ENCODE results near the gene FARP1.

FARP1 gene

DNA sequence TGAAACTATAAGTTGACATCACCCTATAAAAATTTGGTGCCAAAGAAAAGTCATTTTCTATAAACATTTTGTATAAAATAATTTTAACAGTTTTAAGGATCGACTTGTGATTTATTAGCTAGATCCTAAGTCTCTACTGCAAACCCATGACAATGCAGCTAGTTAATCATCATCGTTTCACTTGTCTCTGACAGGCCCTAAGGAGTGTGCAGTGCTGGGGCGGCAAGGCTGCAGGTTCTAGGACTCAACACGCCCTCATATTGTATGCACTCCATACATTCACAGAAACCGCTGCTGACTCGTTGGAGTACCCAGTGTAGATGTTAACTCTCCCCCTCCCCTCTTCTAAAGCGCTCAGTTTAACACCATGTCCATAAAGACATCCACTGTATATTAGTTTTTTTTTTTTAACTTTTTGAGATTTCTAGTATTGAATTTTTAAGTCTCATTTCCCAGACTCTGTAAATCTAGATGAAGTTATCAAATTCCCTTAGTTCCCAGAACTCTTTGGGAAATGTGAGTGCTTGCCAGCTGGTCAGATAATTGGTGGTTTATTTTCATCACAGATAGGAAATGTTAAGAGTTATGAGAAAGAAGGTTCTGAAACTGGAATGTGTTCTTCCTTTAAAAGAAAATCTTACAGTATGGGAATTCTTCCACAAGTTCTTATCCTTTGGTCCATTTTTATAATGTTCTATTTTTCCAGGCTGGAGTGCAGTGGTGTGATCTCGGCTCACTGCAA is 197.0 kb downstream of the FARP1 start:
- no peak for DNase-seq

GRCh38 chr13:98342953-98343352 is 200.1 kb downstream of the FARP1 start:
- DNase-seq: no peak

DNA sequence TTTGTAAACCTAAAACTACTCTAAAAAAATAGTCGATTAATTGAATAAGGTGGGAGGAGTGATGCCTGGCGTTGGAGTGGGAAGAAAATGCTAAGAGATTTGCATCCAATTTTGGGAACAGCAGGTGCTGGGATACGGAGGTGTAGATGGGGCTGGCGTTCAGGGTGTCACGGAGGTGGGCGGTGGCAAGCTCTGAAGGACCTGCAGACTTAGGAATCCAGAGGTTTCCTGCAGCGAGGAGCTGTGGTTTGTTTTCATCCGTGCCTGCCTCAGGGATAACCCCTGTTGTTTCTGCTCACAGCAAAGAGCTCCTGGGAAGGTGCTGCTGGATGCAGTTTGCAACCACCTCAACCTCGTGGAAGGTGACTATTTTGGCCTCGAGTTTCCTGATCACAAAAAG is 200.6 kb downstream of the FARP1 start:
- no peak for DNase-seq

DNA sequence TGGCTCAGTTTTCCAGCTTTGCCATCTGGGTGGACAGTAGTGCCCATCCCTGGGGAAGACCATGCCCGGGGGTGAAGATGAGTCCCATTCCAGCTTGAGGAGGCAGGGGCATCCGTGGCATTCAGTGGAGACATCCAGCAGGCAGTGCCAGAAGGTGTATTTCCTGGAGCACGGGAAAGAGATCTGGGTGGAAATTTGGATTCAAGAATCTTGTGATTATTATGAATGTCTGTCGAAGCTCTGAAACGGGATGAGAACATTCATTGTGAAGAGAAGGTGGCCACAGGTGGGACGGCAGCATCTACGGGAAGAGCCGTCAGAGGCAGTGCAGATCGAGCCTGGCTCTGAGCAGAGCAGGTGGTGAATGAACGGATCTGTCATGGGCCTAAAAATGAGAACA is 201.5 kb downstream of the FARP1 start:
- DNase-seq: no peak

- DNase-seq: no peak
These were observed 202.4 kb downstream of the FARP1 start for GRCh38 chr13:98345107-98345935.

- no peak for DNase-seq
These were observed 204.2 kb downstream of the FARP1 start for GRCh38 chr13:98346904-98347636.

- DNase-seq: no peak
These were observed 204.9 kb downstream of the FARP1 start for GRCh38 chr13:98347756-98348155.

DNA sequence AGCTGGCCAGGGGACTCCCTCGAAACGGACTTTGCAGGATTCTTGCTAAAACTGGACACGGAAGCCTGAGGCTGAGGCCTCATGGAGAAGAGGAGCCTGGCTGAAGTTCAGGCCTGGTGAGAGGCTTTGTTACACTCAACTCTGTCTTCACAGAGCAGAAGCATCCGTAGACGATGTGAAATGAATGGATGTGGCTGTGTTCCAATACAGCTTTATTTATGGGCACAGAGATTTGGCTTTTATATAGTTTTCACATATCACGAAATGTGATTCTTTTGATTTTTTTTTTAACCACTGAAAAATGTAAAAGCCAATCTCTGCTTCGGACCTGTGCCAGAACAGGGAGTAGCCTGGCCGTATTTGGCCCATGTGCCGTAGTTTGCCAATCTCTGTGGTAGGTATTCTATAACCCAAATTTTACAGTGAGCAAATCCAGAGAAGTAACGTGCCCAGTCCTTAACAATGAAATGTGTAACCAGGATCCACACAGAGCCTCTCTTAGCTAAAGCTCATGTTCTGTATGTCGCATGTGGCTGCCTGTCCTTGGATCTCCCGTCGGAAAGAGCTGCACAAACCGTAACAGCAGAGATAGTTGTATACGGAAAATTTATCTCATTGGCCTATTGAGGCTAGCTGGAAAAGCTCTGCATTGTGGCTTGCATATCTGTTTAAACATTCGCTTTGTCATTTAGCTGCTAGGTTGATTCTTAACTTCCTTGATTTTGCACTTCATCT is 205.7 kb downstream of the FARP1 start:
- peak in 2 of 14 donors; percentile 3 to 13 for DNase-seq

- no peak for DNase-seq
These were observed 206.9 kb downstream of the FARP1 start for GRCh38 chr13:98349731-98350305.

GRCh38 chr13:98350746-98351330 is 207.9 kb downstream of the FARP1 start:
- no peak for DNase-seq

DNA sequence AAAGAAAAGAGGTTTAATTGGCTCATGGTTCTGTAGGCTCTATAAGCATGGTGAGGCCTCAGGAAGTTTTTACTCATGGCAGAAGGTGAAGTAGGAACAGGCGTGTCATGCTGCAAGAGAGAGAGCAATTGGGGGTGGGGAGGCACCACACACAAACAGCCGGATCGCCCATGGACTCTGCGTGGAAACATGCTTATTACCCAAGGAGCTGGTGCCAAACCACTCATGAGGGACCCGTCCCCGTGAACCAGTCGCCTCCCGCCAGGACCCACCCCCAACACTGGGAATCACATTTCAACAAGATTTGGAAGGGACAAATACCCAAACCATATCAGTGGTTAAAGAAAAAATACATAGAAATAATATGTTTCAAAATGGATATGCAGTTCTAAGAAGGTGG is 208.7 kb downstream of the FARP1 start:
- no peak for DNase-seq

DNA sequence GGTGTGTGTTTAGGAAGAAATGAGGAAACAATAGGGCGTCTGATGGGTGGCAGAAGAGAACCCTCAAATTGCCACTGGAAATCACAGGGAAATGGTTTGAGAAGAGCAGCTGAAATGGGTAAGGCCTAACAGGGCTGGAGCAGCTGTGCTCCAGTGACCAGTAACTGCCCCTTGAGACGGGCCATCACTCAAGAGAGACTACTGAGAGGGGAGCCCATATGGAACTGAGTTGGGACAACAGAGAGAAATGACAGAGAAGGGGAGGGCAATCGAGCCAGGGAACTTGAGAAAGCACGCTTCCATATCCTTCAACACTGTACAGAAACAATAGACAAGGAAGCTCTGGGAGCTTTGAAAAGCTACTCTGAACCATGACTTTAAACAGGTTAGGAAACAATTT is 209.3 kb downstream of the FARP1 start:
- no peak for DNase-seq

GRCh38 chr13:98353750-98354149 is 210.9 kb downstream of the FARP1 start:
- no peak for DNase-seq

DNA sequence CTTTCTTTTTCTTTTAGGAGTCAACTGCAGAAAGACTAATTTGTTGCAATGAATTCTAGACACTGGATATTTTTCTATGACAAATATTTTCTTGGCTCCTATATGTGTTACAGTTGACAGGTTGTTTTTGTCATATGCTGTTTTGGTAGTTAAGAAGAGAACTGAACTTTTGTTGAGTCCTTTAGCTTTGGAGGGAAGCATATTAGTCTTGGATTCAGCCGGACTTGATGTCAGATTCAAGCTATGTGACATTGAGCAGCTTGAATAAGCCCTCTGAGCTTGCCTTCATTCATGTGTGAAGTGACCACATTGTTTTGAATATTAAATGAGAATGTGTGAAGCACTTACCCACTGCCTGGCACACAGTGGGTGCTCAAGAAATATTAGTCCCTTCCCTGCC is 216.0 kb downstream of the FARP1 start:
- DNase-seq: no peak

GRCh38 chr13:98360545-98360944 is 217.7 kb downstream of the FARP1 start:
- no peak for DNase-seq

DNA sequence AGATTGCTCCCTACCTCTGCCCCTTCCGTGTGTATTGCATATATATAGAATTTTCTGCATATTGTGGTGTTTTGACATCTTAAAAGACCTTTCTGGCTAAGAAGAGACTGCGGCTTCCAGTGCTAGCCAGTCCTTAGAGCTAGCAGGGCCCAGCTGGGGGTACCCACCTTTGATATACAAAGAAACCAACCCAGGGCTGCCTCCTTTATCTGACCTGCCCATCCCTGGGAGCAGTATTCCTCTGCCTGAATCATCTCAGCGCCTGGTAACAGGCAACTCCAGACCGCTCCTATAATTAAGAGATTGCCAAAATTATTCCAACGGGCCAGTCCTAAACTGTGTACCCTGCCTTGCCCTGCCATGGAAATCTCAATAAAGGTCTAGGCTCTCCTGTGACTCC is 220.4 kb downstream of the FARP1 start:
- DNase-seq: no peak

DNA sequence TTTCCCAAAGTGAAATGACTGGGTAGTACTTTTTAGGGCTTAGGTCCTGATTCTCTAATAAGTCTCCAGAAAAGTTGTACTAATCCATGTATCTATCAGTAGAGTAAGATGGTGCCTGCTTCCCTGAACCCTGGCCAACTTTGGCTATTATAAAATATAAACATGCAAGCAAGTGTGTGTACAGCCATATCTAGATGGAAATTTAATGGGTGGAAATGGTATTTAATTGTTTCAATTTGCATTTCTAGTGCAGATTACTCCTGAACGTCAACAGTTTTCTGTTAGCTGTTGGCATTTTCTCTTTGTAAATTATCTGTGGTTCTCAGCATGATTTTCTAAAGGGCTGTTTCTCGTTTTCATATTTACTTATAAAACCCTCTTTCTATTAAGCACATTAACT is 221.3 kb downstream of the FARP1 start:
- no peak for DNase-seq

GRCh38 chr13:98364647-98365046 is 221.8 kb downstream of the FARP1 start:
- DNase-seq: no peak

GRCh38 chr13:98365302-98365701 is 222.4 kb downstream of the FARP1 start:
- DNase-seq: no peak

DNA sequence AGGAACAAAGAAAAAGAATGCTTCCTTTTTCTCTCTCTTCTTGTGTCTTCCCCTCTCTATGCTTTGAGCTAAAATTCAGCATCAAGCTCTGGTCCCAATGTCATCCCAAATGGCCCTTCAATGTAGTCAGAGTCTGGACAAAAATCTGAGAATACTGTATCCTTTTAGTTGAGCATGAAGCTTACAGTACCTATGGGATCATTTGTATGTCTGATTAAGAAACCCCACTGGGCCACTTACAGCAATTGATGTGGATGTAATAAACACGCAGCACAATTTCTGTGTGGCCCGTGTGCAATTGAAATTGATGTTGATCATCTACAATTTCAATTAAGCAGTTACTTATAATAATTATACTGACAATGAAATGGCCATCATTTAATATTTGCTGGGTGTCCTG is 223.1 kb downstream of the FARP1 start:
- no peak for DNase-seq

GRCh38 chr13:98366443-98366842 is 223.5 kb downstream of the FARP1 start:
- no peak for DNase-seq

DNA sequence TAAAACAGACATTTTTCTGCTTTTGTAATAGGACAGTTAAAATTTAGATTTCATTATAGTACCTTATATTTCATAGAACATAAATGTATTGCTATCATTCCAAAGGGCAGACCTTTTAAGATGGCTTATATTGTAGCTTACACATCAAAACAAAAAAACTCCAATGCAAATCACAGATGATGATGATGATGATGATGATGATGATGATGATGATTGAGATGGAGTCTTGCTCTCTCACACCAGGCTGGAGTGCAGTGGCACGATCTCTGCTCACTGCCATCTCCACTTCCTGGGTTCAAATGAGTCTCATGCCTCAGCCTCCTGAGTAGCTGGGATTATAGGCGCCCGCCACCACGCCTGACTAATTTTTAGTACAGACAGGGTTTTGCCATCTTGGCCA is 224.1 kb downstream of the FARP1 start:
- no peak for DNase-seq
